Mesenchymal stem cell (in vitro differentiated cells and primary cell): ENCODE data around the gene PLIN3.

ENCODE experiments used
- DNase-seq: peaks from one replicate; pipeline ENCODE4 v3.0.0-alpha.2; 2013
- H2AFZ ChIP-seq: one replicate; pipeline ENCODE4 v1.6.1; 2013; ENCODE audit warnings: low read depth, mild to moderate bottlenecking, control low read depth, inconsistent platforms, low read length, moderate library complexity
- H2AK5ac ChIP-seq: 2 replicates; pipeline ENCODE4 v1.6.1; 2013; ENCODE audit warnings: low read length, moderate library complexity, mild to moderate bottlenecking, inconsistent platforms; ENCODE audit not compliant: severe bottlenecking
- H2BK120ac ChIP-seq: one replicate; pipeline ENCODE4 v1.6.1; 2013; ENCODE audit warnings: low read depth, mild to moderate bottlenecking, inconsistent platforms, low read length, moderate library complexity
- H2BK12ac ChIP-seq, 2 experiments: one replicate each; pipeline ENCODE4 v1.6.1; 2013; ENCODE audit warnings: inconsistent platforms in 2 of 2, low read length in 2 of 2, mild to moderate bottlenecking in 2 of 2, moderate library complexity in 2 of 2, control low read depth in 1 of 2
- H2BK15ac ChIP-seq: one replicate; pipeline ENCODE4 v1.6.1; 2013; ENCODE audit warnings: mild to moderate bottlenecking, low read depth, inconsistent platforms; ENCODE audit not compliant: poor library complexity, severe bottlenecking
- H2BK5ac ChIP-seq: 2 replicates; pipeline ENCODE4 v1.6.1; 2013; ENCODE audit warnings: low read depth, mild to moderate bottlenecking, low read length, control low read depth, inconsistent platforms; ENCODE audit not compliant: poor library complexity, severe bottlenecking
- H3K14ac ChIP-seq, 2 experiments: one replicate each; pipeline ENCODE4 v1.6.1; 2013; ENCODE audit warnings: inconsistent platforms in 2 of 2, low read length in 2 of 2, control low read depth in 1 of 2, mild to moderate bottlenecking in 1 of 2, moderate library complexity in 1 of 2
- H3K18ac ChIP-seq, 2 experiments: one replicate each; pipeline ENCODE4 v1.6.1; 2013; ENCODE audit warnings: inconsistent platforms in 2 of 2, low read length in 2 of 2, control low read depth in 1 of 2, low read depth in 1 of 2, mild to moderate bottlenecking in 1 of 2
- H3K23ac ChIP-seq, 2 experiments: one replicate each; pipeline ENCODE4 v1.6.1; 2013; ENCODE audit warnings: inconsistent platforms in 2 of 2, low read length in 2 of 2, mild to moderate bottlenecking in 2 of 2, moderate library complexity in 2 of 2, control low read depth in 1 of 2
- H3K27ac ChIP-seq: 2 replicates; pipeline ENCODE4 v1.5.1; 2013; ENCODE audit warnings: mild to moderate bottlenecking, moderate library complexity, low read length, control low read depth, inconsistent platforms; ENCODE audit not compliant: poor library complexity, severe bottlenecking
- H3K27me3 ChIP-seq, 2 experiments: 2 replicates each; pipeline versions ENCODE4 v1.6.1 to v1.7.0; 2013; ENCODE audit warnings: low read length in 2 of 2, mild to moderate bottlenecking in 2 of 2, moderate library complexity in 2 of 2, control low read depth in 1 of 2, inconsistent platforms in 1 of 2; ENCODE audit not compliant: control insufficient read depth in 1 of 2, insufficient read depth in 1 of 2
- H3K36me3 ChIP-seq, 2 experiments: 2 replicates each; pipeline versions ENCODE4 v1.6.1 to v1.7.0; 2013; ENCODE audit warnings: low read length in 2 of 2, control low read depth in 1 of 2, inconsistent platforms in 1 of 2, low read depth in 1 of 2, mild to moderate bottlenecking in 1 of 2; ENCODE audit not compliant: insufficient read depth in 2 of 2, control insufficient read depth in 1 of 2
- H3K4ac ChIP-seq, 2 experiments: one replicate each; pipeline ENCODE4 v1.6.1; 2013; ENCODE audit warnings: inconsistent platforms in 2 of 2, low read length in 2 of 2, mild to moderate bottlenecking in 2 of 2, moderate library complexity in 2 of 2, control low read depth in 1 of 2, low read depth in 1 of 2
- H3K4me1 ChIP-seq: 2 replicates; pipeline ENCODE4 v1.6.1; 2013; ENCODE audit warnings: low read depth, low read length, control low read depth; ENCODE audit not compliant: control insufficient read depth, insufficient read depth
- H3K4me2 ChIP-seq: 2 replicates; pipeline ENCODE4 v1.6.1; 2013; ENCODE audit warnings: low read length, mild to moderate bottlenecking, inconsistent platforms; ENCODE audit not compliant: poor library complexity, severe bottlenecking
- H3K4me3 ChIP-seq, 2 experiments: 2 replicates each; pipeline versions ENCODE4 v1.5.1 to v1.7.0; 2013; ENCODE audit warnings: low read length in 2 of 2, mild to moderate bottlenecking in 2 of 2, control low read depth in 1 of 2, low read depth in 1 of 2; ENCODE audit not compliant: insufficient read depth in 1 of 2
- H3K79me1 ChIP-seq: replicated peaks from 2 replicates; pipeline ENCODE4 v1.6.1; 2013; ENCODE audit warnings: mild to moderate bottlenecking, control low read depth, low read length, inconsistent platforms; ENCODE audit not compliant: poor library complexity, severe bottlenecking
- H3K9ac ChIP-seq: 2 replicates; pipeline ENCODE4 v1.7.0; 2013; ENCODE audit warnings: mild to moderate bottlenecking, low read length, moderate library complexity
- H3K9me3 ChIP-seq: 2 replicates; pipeline ENCODE4 v1.7.0; 2013; ENCODE audit warnings: mild to moderate bottlenecking, low read length; ENCODE audit not compliant: control insufficient read depth
- H4K8ac ChIP-seq: one replicate; pipeline ENCODE4 v1.6.1; 2013; ENCODE audit warnings: inconsistent platforms, mild to moderate bottlenecking, low read length, moderate library complexity
- H4K91ac ChIP-seq: one replicate; pipeline ENCODE4 v1.6.1; 2013; ENCODE audit warnings: mild to moderate bottlenecking, low read length, inconsistent platforms
- WGBS: methylation state at CpG from one replicate; pipeline ENCODE4 v1.1.7; 2013; ENCODE audit warnings: mixed read lengths; 5-methylcytosine and 5-hydroxymethylcytosine counted together

PLIN3 gene

DNA sequence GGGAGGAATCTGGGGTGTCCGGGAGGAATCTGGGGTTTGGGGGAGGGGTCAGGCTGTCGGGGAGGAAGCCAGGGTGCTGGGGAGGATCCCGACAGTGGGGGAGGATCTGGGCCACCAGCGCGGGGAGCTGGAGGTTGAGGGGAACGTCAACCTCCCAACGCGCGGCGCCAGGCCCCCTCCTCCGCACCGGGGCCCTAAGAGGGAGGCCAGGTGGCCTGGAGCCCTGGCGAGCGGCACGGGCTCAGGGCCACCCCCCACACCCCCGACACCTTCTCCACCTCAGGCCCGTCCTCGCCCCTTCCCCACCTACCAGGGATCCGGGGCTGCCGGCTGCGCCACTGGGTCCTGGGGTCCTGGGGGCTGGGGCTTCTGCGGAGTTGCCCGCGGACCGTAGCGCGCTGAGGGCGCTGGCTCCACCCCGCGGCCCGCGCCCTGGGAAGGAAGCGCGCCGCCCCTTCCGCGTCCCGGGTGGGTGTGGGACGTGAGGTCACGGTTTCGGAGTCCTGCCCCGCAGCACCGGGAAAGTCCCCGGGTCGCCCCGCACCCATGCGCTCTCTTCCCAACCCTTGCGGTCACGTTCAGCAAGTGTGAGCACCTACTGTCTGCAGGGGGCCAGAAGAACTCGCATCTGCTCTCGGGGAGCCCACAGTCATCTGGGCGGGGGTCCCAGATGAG, 36.0 kb downstream of the PLIN3 start, which contains the start of gene TICAM1:
TSS of gene TICAM1 (minus strand) at position 409 of the 675 bp plus-strand sequence. CDS start 13,335 bp downstream, outside the sequence.
- DNase-seq = peak; percentile 88
- Histone ChIP-seq H3K36me3 (peaks cover 2 to 5% of the 10 kb centered on the region in 2 experiments), H4K8ac (peak within 1 kb of the TSS; percentile 93), H3K4ac (peak within 1 kb of the TSS; percentile 97), H3K79me1 (peaks cover 6% of the 10 kb centered on the region), H3K4me3 (peak within 1 kb of the TSS; percentile 97), H3K23ac (peak within 1 kb of the TSS in 1 of 2 experiments; percentile 96), H3K14ac (peak within 1 kb of the TSS in 1 of 2 experiments; percentile 99), H4K91ac (peak within 1 kb of the TSS; percentile 98), H3K9ac (peak within 1 kb of the TSS; percentile 98), H2BK12ac (peak within 1 kb of the TSS in 1 of 2 experiments; percentile 91), H3K27ac (no peak within 1 kb of the TSS), H3K4me1 (peaks cover 14% of the 10 kb centered on the region), H3K27me3 (no peaks in the 10 kb centered on the region), H2AK5ac (peak within 1 kb of the TSS; percentile 87), H2BK5ac (peak within 1 kb of the TSS; percentile 79), H2AFZ (peak within 1 kb of the TSS; percentile 85), H3K9me3 (no peaks in the 10 kb centered on the region), H2BK120ac (peak within 1 kb of the TSS; percentile 92), H3K18ac (peak within 1 kb of the TSS; percentile 95 to 99), H3K4me2 (peak within 1 kb of the TSS; percentile 93), H2BK15ac (peak within 1 kb of the TSS; percentile 90)
- under 1% methylated on average over 40 of the region's 52 CpGs for WGBS

DNA sequence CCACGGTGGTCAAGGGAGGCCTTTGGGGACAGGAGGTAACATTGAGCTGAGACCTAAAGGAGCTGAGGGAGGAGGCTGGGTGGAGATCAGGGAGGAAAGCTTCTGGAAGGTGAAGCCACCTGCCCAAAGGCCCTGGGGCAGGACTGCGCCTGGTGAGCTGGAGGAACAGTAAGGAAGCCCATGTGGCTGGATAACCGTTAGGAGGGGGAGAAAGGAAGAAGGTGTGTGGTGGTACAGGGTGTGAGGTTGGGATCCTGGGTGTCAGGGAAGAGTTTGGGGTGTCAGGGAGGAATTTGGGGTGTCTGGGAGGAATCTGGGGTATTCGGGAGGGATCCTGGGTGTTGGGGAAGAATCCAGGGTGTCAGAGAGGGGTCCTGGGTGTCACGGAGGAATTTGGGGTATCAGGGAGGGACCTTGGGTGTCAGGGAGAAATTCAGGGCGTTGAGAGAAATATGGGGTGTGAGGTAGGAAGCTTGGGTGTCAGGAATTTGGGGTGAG, 36.6 kb downstream of the PLIN3 start:
- H3K23ac ChIP-seq = peak overlapping the region in 1 of 2 experiments; percentile 86
- H3K27ac ChIP-seq = no peak overlapping the region
- H3K4me2 ChIP-seq = peak overlapping the region; percentile 93
- no peaks in the 10 kb centered on the region for H3K9me3 ChIP-seq
- H3K4me1 ChIP-seq = peaks cover 14% of the 10 kb centered on the region
- H3K27me3 ChIP-seq = no peaks in the 10 kb centered on the region
- H3K9ac ChIP-seq = peak overlapping the region; percentile 98
- H3K4me3 ChIP-seq = peak overlapping the region; percentile 97
- H2AFZ ChIP-seq = no peak overlapping the region
- H4K8ac ChIP-seq = peak overlapping the region; percentile 88
- H3K4ac ChIP-seq = peak overlapping the region in 1 of 2 experiments; percentile 97
- WGBS = 78% methylated on average over 6 of the region's 6 CpGs
- H3K14ac ChIP-seq = peak overlapping the region in 1 of 2 experiments; percentile 99
- no peak overlapping the region for H2BK120ac ChIP-seq
- H2AK5ac ChIP-seq = peak overlapping the region; percentile 87
- peak overlapping the region; percentile 3 for H4K91ac ChIP-seq
- peaks cover 0 to 4% of the 10 kb centered on the region in 2 experiments for H3K36me3 ChIP-seq
- peaks cover 6% of the 10 kb centered on the region for H3K79me1 ChIP-seq
- H3K18ac ChIP-seq = peak overlapping the region; percentile 95 to 99
- no peak for DNase-seq
- peak overlapping the region in 1 of 2 experiments; percentile 91 for H2BK12ac ChIP-seq
- no peak overlapping the region for H2BK5ac ChIP-seq
- H2BK15ac ChIP-seq = no peak overlapping the region

DNA sequence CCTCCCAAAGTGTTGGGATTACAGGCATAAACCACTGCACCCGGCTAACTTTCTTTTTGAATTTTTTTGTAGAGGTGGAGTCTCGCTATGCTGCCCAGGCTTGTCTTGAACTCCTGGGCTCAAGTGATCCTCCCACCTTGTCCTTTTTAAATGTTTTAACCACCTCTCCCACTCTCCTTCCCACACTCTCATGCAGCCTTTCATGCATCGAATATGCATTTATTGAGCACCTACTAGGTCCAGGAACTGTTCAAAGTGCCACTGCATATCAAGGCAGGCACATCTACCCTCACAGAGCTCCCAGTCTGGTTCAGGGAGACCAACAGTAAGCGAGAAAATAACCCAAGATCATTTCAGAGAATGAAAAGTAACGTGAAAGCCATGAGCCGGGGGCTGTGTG, 37.1 kb downstream of the PLIN3 start:
- Histone ChIP-seq H2BK5ac (no peak overlapping the region), H3K9ac (peak overlapping the region; percentile 98), H3K9me3 (no peaks in the 10 kb centered on the region), H3K23ac (no peak overlapping the region), H3K4ac (no peak overlapping the region), H3K4me2 (peak overlapping the region; percentile 93), H2BK12ac (peak overlapping the region in 1 of 2 experiments; percentile 91), H3K79me1 (peaks cover 6% of the 10 kb centered on the region), H3K36me3 (peaks cover 0 to 5% of the 10 kb centered on the region in 2 experiments), H3K4me1 (peaks cover 14% of the 10 kb centered on the region), H2BK15ac (no peak overlapping the region), H3K18ac (no peak overlapping the region), H3K4me3 (peak overlapping the region; percentile 97), H4K91ac (no peak overlapping the region), H4K8ac (no peak overlapping the region), H2BK120ac (no peak overlapping the region), H3K14ac (no peak overlapping the region), H2AK5ac (peak overlapping the region; percentile 28), H3K27ac (no peak overlapping the region), H3K27me3 (no peaks in the 10 kb centered on the region), H2AFZ (no peak overlapping the region)
- 92% methylated on average over 6 of the region's 6 CpGs for WGBS
- DNase-seq = no peak

DNA sequence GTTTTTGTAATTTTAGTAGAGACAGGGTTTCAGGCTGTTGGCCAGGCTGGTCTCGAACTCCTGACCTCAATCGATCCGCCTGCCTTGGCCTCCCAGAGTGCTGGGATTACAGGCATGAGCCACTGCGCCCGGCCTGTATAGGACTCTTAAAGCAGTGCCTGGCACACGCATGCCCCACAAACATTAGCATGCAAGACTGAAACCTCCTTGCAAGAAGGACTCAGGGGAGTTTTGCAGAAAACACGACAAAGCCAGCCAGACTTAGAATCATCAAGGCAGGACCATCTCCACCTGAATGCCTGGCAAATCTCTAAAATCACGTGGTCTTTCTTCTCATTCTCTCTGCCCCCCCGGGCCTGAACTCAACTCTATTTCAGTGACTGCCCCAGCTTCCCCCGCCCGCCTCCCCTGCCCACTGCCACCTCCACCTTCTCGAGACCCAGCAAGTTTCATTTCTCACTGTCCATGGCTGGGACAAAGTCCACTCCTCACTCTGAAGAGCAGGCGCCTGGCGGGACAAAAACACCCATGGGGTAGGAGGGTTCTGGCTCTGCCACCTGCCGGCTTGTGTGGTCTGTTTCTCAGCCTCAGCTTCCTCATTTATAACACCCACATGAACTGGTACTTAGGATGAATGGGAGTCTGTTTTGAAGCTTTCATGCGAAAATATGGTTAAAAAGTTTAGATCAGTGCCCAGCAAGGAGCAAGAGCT, 38.3 kb downstream of the PLIN3 start:
- H3K14ac ChIP-seq = no peak overlapping the region
- H4K8ac ChIP-seq = no peak overlapping the region
- no peak overlapping the region for H2BK12ac ChIP-seq
- H3K4me2 ChIP-seq = no peak overlapping the region
- H3K79me1 ChIP-seq = peaks cover 6% of the 10 kb centered on the region
- H3K9ac ChIP-seq = peak overlapping the region; percentile 36
- no peak overlapping the region for H4K91ac ChIP-seq
- H2BK15ac ChIP-seq = no peak overlapping the region
- no peak overlapping the region for H2BK120ac ChIP-seq
- no peak overlapping the region for H2BK5ac ChIP-seq
- H3K9me3 ChIP-seq = no peaks in the 10 kb centered on the region
- H2AK5ac ChIP-seq = no peak overlapping the region
- H3K23ac ChIP-seq = no peak overlapping the region
- no peak overlapping the region for H3K4ac ChIP-seq
- 78% methylated on average over 12 of the region's 16 CpGs for WGBS
- peaks cover 5 to 9% of the 10 kb centered on the region in 2 experiments for H3K36me3 ChIP-seq
- H3K18ac ChIP-seq = no peak overlapping the region
- H3K4me1 ChIP-seq = peaks cover 14% of the 10 kb centered on the region
- no peaks in the 10 kb centered on the region for H3K27me3 ChIP-seq
- no peak overlapping the region for H2AFZ ChIP-seq
- no peak overlapping the region for H3K27ac ChIP-seq
- DNase-seq = no peak
- H3K4me3 ChIP-seq = peak overlapping the region in 1 of 2 experiments; percentile 97
